SU-DHL-6 (cell line): Measurements from ENCODE around the gene TBCK.

ENCODE experiments used
- H2AFZ ChIP-seq: fragments of 200-600 bp; sonication (generic); 2 replicates; pipeline ENCODE4 v1.6.1; 2014; ENCODE audit warnings: low read depth, mild to moderate bottlenecking, moderate library complexity, mixed read lengths, antibody characterized with exemption, low read length; ENCODE audit not compliant: severe bottlenecking
- H3F3A ChIP-seq: fragments of 200-600 bp; shearing (Covaris generic); 2 replicates; pipeline ENCODE4 v1.6.0; 2016; ENCODE audit warnings: antibody characterized with exemption, mild to moderate bottlenecking; ENCODE audit not compliant: insufficient read depth
- H3K27ac ChIP-seq: fragments of 200-600 bp; sonication (generic); 2 replicates; pipeline ENCODE4 v1.5.1; 2016; ENCODE audit warnings: low read depth, mild to moderate bottlenecking, low read length, moderate library complexity, mixed read lengths
- H3K27me3 ChIP-seq: fragments of 200-600 bp; sonication (generic), shearing (Covaris generic); 2 replicates; pipeline ENCODE4 v1.6.0; 2014; ENCODE audit warnings: mild to moderate bottlenecking, low read length
- H3K36me3 ChIP-seq: fragments of 200-600 bp; sonication (generic); 2 replicates; pipeline ENCODE4 v1.6.1; 2014; ENCODE audit warnings: mild to moderate bottlenecking, low read length, mixed read lengths
- H3K4me2 ChIP-seq: fragments of 300-600, 200-600 bp; shearing (Covaris generic), sonication (generic); 2 replicates; pipeline ENCODE4 v1.6.0; 2014; ENCODE audit warnings: low read length, low read depth, mild to moderate bottlenecking; ENCODE audit not compliant: poor library complexity, severe bottlenecking
- H3K4me3 ChIP-seq: fragments of 200-600 bp; sonication (generic); 2 replicates; pipeline ENCODE4 v1.5.1; 2014; ENCODE audit warnings: antibody characterized with exemption, low read length, mild to moderate bottlenecking, mixed read lengths; ENCODE audit not compliant: insufficient read depth, poor library complexity, severe bottlenecking
- H3K79me2 ChIP-seq: fragments of 200-600 bp; sonication (generic); 2 replicates; pipeline ENCODE4 v1.6.1; 2014; ENCODE audit warnings: mild to moderate bottlenecking, low read length, moderate library complexity; ENCODE audit not compliant: insufficient read depth
- H3K9ac ChIP-seq: fragments of 200-600 bp; sonication (generic); 2 replicates; pipeline ENCODE4 v1.7.0; 2014; ENCODE audit warnings: mild to moderate bottlenecking, low read length
- H3K9me2 ChIP-seq: fragments of 200-600 bp; sonication (generic); replicated peaks from 2 replicates; pipeline ENCODE4 v1.6.1; 2014; ENCODE audit warnings: low read length; ENCODE audit not compliant: insufficient read depth
- H3K9me3 ChIP-seq: fragments of 200-600 bp; sonication (generic); 2 replicates; pipeline ENCODE4 v1.6.1; 2014; ENCODE audit warnings: low read length, mixed read lengths; ENCODE audit not compliant: insufficient read depth
- H4K20me1 ChIP-seq: fragments of 200-600 bp; sonication (generic); 2 replicates; pipeline ENCODE4 v1.6.1; 2014; ENCODE audit warnings: low read depth, mild to moderate bottlenecking, antibody characterized with exemption, low read length, moderate library complexity, mixed read lengths
- CTCF ChIP-seq: fragments of 200-600 bp; sonication (generic); IDR thresholded peaks from one replicate; pipeline ENCODE4 v1.5.1; 2017; ENCODE audit warnings: antibody characterized with exemption, mild to moderate bottlenecking, low read length, moderate library complexity; ENCODE audit not compliant: insufficient read depth, poor library complexity, severe bottlenecking
- EZH2phosphoT487 ChIP-seq: fragments of 200-600 bp; sonication (generic), shearing (Covaris generic); conservative IDR thresholded peaks from 2 replicates; pipeline ENCODE4 v1.6.1; 2018; ENCODE audit warnings: mild to moderate bottlenecking, antibody characterized with exemption, low read length, moderate library complexity, mixed read lengths

Gene TBCK

GRCh38 chr4:106291678-106292077 is 24.3 kb downstream of the TBCK start:
- no peak for TF ChIP-seq CTCF
- no peak for TF ChIP-seq EZH2phosphoT487
- H4K20me1 ChIP-seq, result no peaks in the 10 kb centered on the region
- H3K27me3 ChIP-seq, result no peaks in the 10 kb centered on the region
- H3K9me3 ChIP-seq, result no peaks in the 10 kb centered on the region
- H3K79me2 ChIP-seq, result no peaks in the 10 kb centered on the region
- H3K9me2 ChIP-seq, result no peaks in the 10 kb centered on the region
- no peak overlapping the region for H3K27ac ChIP-seq
- H3K4me2 ChIP-seq, result no peak overlapping the region
- no peak overlapping the region for H3K4me3 ChIP-seq
- H3K36me3 ChIP-seq, result no peaks in the 10 kb centered on the region
- no peaks in the 10 kb centered on the region for H3F3A ChIP-seq
- no peak overlapping the region for H3K9ac ChIP-seq
- H2AFZ ChIP-seq, result no peak overlapping the region

GRCh38 chr4:106289737-106290136 is 26.3 kb downstream of the TBCK start:
- no peak overlapping the region for H3K4me2 ChIP-seq
- H3K36me3 ChIP-seq, result no peaks in the 10 kb centered on the region
- H3K9ac ChIP-seq, result no peak overlapping the region
- H3K79me2 ChIP-seq, result no peaks in the 10 kb centered on the region
- no peaks in the 10 kb centered on the region for H3K9me3 ChIP-seq
- no peaks in the 10 kb centered on the region for H4K20me1 ChIP-seq
- no peak overlapping the region for H3K27ac ChIP-seq
- H3K4me3 ChIP-seq, result no peak overlapping the region
- H3K9me2 ChIP-seq, result no peaks in the 10 kb centered on the region
- H3F3A ChIP-seq, result no peaks in the 10 kb centered on the region
- H3K27me3 ChIP-seq, result no peaks in the 10 kb centered on the region
- H2AFZ ChIP-seq, result no peak overlapping the region
- no peak for TF ChIP-seq CTCF
- no peak for TF ChIP-seq EZH2phosphoT487

GRCh38 chr4:106287353-106287969 is 28.5 kb downstream of the TBCK start:
- Histone ChIP-seq H3K9me3 (no peaks in the 10 kb centered on the region), H3K9ac (no peak overlapping the region), H2AFZ (no peak overlapping the region), H3K27me3 (no peaks in the 10 kb centered on the region), H3F3A (no peaks in the 10 kb centered on the region), H3K79me2 (no peaks in the 10 kb centered on the region), H4K20me1 (no peaks in the 10 kb centered on the region), H3K4me2 (no peak overlapping the region), H3K4me3 (no peak overlapping the region), H3K36me3 (no peaks in the 10 kb centered on the region), H3K27ac (no peak overlapping the region), H3K9me2 (no peaks in the 10 kb centered on the region)
- TF ChIP-seq EZH2phosphoT487, result no peak
- no peak for TF ChIP-seq CTCF
